H1 (cell line): ENCODE results near the gene CDKN1A. TPM values are rescaled to one million over a fixed set of nuclear protein-coding genes. Genes with fewer than 3 reads are reported as not detected.

Source experiments
- polyA plus RNA-seq, 7 experiments: library from polyadenylated mRNA; depleted of rRNA in 3 of 7; stranded (reverse) in 5 of 7; unstranded in 2 of 7; fragments of >200 nt in 5 of 7; fragments of 200-250 nt in 2 of 7; gene quantifications; 1 replicate in 5 of 7; 2 replicates in 1 of 7; 4 replicates in 1 of 7; pipeline versions ENCODE4 v1.2.1 to v1.2.3, GENCODE V29; 2011 to 2013; ENCODE audit warnings: missing spikeins in 2 of 7, mixed read lengths in 2 of 7
- total RNA-seq: library from RNA; stranded (reverse); fragmentation: NEBNext Ultra II Directional; extraction: Animal tissue kit (Norgen Biotek cat#: 25700); gene quantifications from 2 replicates; pipeline ENCODE4 v1.2.1, GENCODE V29; 2021
- TF ChIP-seq, protein P1 (sequence below), 3 experiments: IDR thresholded peaks; 1 replicate in 2 of 3; 2 replicates in 1 of 3; pipeline versions ENCODE4 v1.5.1 to v1.6.1; 2011; ENCODE audit warnings: low read length in 3 of 3, mild to moderate bottlenecking in 3 of 3, inconsistent platforms in 2 of 3, low read depth in 1 of 3, moderate library complexity in 1 of 3; ENCODE audit not compliant: insufficient read depth in 1 of 3; ENCODE audit errors: control extremely low read depth in 1 of 3

Gene CDKN1A
- total and polyA plus RNA-seq, 2 of the 8 experiments (the other 6 are each of a cell fraction or from before 2014, with no cell fraction given): 15.2 to 36.0 TPM

DNA sequence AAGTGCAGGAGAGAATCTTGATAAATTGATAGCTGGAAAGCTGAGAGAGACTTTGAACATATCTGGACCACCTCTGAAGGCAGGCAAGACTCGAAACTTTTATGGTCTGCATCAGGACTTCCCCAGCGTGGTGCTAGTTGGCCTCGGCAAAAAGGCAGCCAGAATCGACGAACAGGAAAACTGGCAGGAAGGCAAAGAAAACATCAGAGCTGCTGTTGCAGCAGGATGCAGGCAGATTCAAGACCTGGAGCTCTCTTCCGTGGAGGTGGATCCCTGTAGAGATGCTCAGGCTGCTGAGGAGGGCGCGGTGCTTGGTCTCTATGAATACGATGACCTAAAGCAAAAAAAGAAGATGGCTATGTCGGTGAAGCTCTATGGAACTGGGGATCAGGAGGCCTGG is 4.6 kb upstream of the CDKN1A start (continued):
- TF ChIP-seq, protein P1, sequence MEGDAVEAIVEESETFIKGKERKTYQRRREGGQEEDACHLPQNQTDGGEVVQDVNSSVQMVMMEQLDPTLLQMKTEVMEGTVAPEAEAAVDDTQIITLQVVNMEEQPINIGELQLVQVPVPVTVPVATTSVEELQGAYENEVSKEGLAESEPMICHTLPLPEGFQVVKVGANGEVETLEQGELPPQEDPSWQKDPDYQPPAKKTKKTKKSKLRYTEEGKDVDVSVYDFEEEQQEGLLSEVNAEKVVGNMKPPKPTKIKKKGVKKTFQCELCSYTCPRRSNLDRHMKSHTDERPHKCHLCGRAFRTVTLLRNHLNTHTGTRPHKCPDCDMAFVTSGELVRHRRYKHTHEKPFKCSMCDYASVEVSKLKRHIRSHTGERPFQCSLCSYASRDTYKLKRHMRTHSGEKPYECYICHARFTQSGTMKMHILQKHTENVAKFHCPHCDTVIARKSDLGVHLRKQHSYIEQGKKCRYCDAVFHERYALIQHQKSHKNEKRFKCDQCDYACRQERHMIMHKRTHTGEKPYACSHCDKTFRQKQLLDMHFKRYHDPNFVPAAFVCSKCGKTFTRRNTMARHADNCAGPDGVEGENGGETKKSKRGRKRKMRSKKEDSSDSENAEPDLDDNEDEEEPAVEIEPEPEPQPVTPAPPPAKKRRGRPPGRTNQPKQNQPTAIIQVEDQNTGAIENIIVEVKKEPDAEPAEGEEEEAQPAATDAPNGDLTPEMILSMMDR (IDR thresholded peaks at IDR 0.05; ENCODE audit: control extremely low read depth in 1 of 3, insufficient read depth in 1 of 3, low read depth in 1 of 3, low read length in 3 of 3): no peak
